ENCODE data around the gene ACADM.
A peak's percentile ranks its signal among the peaks of the same experiment; 100 is the strongest.
"Not testable (repeated sequence)": the region's sequence is repeated elsewhere in the genome, so short reads cannot be mapped to it uniquely, and the experiment has no call there.

The ACADM gene

GRCh38 chr1:75724472-75725022 lies at the start of gene ACADM:
Gene ACADM, plus strand, starts transcription at chr1:75724709. Its CDS starts 79 bp downstream, at chr1:75724788.
- peak; percentile 92 for DNase-seq

- peak; percentile 15 for DNase-seq
Measured at GRCh38 chr1:75677443-75677842, 47.1 kb upstream of the ACADM start.

GRCh38 chr1:75677964-75678363 lies 46.5 kb upstream of the ACADM start:
- DNase-seq, result peak; percentile 72

GRCh38 chr1:75690547-75690946 lies 34.0 kb upstream of the ACADM start:
- no peak for DNase-seq

- DNase-seq, result no peak
Measured at GRCh38 chr1:75693551-75693950, 31.0 kb upstream of the ACADM start.

GRCh38 chr1:75696000-75696399 lies 28.5 kb upstream of the ACADM start:
- no peak for DNase-seq

GRCh38 chr1:75707191-75707590 lies 17.3 kb upstream of the ACADM start:
- no peak for DNase-seq

GRCh38 chr1:75708910-75709309 lies 15.6 kb upstream of the ACADM start:
- DNase-seq, result no peak

- DNase-seq, result no peak
Measured at GRCh38 chr1:75710832-75711231, 13.7 kb upstream of the ACADM start.

GRCh38 chr1:75711846-75712245 lies 12.7 kb upstream of the ACADM start:
- no peak for DNase-seq

- DNase-seq, result no peak
Measured at GRCh38 chr1:75712306-75712705, 12.2 kb upstream of the ACADM start.

GRCh38 chr1:75719810-75720209 lies 4.7 kb upstream of the ACADM start:
- DNase-seq, result no peak

- no peak for DNase-seq
Measured at GRCh38 chr1:75720325-75720724, 4.2 kb upstream of the ACADM start.

GRCh38 chr1:75720820-75721219 lies 3.7 kb upstream of the ACADM start:
- DNase-seq, result no peak

- not testable (repeated sequence) for DNase-seq
Measured at GRCh38 chr1:75722246-75722645, 2.3 kb upstream of the ACADM start.

GRCh38 chr1:75722966-75723365 lies 1.5 kb upstream of the ACADM start:
- no peak for DNase-seq

- DNase-seq, result peak; percentile 92
Measured at GRCh38 chr1:75723989-75724471, 479 bp upstream of the ACADM start.

- DNase-seq, result peak; percentile 0
Measured at GRCh38 chr1:75725266-75725665, 757 bp downstream of the ACADM start.

GRCh38 chr1:75725861-75726361 lies 1.4 kb downstream of the ACADM start:
- DNase-seq, result peak; percentile 48

GRCh38 chr1:75727571-75727970 lies 3.1 kb downstream of the ACADM start:
- DNase-seq, result no peak

- no peak for DNase-seq
Measured at GRCh38 chr1:75730432-75730831, 5.9 kb downstream of the ACADM start.

GRCh38 chr1:75731881-75732280 lies 7.4 kb downstream of the ACADM start:
- DNase-seq, result no peak

- no peak for DNase-seq
Measured at GRCh38 chr1:75732703-75733102, 8.2 kb downstream of the ACADM start.

GRCh38 chr1:75733661-75734060 lies 9.2 kb downstream of the ACADM start:
- DNase-seq, result no peak

- no peak for DNase-seq
Measured at GRCh38 chr1:75736016-75736415, 11.5 kb downstream of the ACADM start.
